ENCODE results near the gene HSD17B8. TPM values are rescaled to one million over a fixed set of nuclear protein-coding genes. Genes with fewer than 3 reads are reported as not detected.
"Not testable (repeated sequence)": the region's sequence is repeated elsewhere in the genome, so short reads cannot be mapped to it uniquely, and the experiment has no call there.

HSD17B8 gene
- total and polyA plus RNA-seq, 9 donors, result 7.8 to 15.1 (median 11.0) TPM

DNA sequence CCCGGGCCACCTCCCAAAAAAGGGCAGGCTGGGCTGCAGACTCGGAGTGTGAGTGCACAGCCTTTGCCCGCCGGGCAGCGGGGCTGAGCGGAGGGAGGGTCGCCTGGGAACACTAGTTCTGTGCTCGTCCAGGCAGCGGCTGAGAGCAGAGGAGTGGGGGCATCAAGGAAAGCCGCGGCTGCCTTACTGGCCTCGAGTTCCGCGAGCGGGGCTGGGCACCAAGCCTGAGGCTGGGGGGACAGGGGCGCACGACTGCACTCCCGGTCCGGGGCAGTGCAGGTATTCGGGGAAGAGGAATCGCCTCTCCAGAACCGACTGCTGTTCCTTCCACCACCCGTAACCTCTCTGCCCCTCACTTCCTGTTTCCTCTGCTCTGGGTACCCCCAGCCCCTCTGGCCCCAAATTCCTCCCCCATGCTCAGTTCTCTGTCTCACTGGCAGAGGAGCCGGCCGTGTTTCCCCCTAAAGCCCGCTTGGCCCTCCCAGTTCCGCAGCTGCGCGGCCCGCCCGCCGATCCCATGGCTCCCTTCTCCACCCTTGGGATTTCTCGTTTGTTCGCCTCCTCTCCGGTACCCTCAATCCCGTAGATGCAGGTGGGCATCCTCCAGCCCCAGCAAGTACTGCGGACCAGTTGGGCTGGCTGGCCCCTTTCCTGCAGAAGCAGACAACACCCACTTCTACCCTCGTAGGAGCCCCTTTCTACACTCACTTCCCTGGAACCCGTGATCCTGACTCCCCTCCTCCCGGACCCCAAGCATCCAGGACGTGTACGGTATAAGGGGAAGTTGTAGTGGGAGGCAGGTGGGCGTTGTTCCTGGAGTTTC lies 8.9 kb downstream of the HSD17B8 start:
- WGBS (ENCODE audit: insufficient coverage), result under 1% methylated on average over 33 of the region's 43 CpGs
- Histone ChIP-seq H3K4me1 (ENCODE audit: control insufficient read depth, insufficient read depth, low read length) (peaks cover 25% of the 10 kb centered on the region), H3K9me3 (replicated peaks; ENCODE audit: control insufficient read depth, low read depth, low read length) (no peaks in the 10 kb centered on the region), H3K27ac (ENCODE audit: low read length) (peak overlapping the region; percentile 24), H3K27me3 (ENCODE audit: control insufficient read depth, insufficient read depth, low read length) (peaks cover 20% of the 10 kb centered on the region), H3K4me3 (ENCODE audit: low read length) (peak overlapping the region; percentile 39), H3K36me3 (ENCODE audit: control insufficient read depth, insufficient read depth, low read length) (peaks cover 21% of the 10 kb centered on the region)
- peak; percentile 53 for DNase-seq

DNA sequence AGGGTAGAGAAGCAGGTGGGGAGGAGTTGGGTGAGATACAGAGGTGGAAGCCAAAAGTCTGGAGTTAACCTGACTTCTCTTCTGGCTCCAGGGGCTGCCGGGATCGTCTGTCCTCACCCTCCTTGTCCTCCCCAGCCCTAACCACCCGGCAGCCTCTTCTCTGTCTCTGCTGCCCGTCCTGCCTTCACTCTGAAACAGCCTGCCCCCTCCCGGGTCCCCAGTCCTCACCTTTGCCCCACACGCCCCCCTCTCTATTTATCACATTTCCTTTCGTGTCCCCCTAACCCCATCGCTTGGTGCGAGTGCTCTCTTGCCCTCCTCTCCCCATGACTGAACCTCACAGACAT lies 9.5 kb downstream of the HSD17B8 start:
- Histone ChIP-seq H3K36me3 (ENCODE audit: control insufficient read depth, insufficient read depth, low read length) (peaks cover 21% of the 10 kb centered on the region), H3K27ac (ENCODE audit: low read length) (no peak overlapping the region), H3K9me3 (replicated peaks; ENCODE audit: control insufficient read depth, low read depth, low read length) (no peaks in the 10 kb centered on the region), H3K27me3 (ENCODE audit: control insufficient read depth, insufficient read depth, low read length) (peaks cover 20% of the 10 kb centered on the region), H3K4me1 (ENCODE audit: control insufficient read depth, insufficient read depth, low read length) (peaks cover 23% of the 10 kb centered on the region), H3K4me3 (ENCODE audit: low read length) (peak overlapping the region; percentile 39)
- DNase-seq, result no peak
- 15% methylated on average over 9 of the region's 9 CpGs for WGBS (ENCODE audit: insufficient coverage)

DNA sequence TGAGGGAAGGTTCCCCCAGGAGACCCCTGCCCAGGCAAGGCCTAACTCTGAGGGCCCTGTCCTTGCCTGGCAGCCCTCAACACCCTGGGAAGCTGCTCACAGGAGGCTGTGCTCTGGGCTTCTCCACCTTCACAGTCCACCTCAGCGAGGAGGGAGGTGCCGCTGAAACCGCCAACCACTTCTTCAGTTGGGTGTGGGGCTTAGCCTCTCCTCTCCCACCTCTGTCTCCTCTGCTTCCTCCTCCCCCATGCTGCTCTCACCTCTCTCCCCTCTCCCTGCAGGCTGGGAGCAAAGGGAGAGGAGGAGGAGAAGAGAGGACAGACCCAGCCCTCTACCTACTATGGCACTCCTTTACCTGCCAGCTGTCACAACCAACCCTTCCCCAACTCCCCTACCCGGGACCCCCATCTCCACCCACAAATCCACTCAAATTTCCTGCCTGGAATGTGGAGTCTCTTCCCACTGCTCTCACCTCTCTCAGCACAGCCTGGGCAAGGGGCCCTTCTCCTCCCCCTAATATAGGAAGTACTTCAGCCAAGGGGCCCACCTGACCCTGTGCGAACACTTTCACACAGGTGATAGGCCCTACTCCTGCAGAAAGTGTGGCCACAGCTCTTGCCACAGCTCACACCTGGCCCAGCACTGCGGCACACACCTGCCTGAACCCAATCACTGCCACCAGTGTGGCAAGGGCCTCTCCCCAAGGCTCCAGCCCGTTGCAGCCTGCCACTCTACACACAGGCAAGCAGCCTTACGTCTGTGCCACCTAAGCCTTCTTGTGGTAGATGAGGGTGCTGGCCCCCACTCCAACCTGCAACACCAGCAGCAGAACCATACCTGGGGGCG lies 11.0 kb downstream of the HSD17B8 start:
- 65% methylated on average over 3 of the region's 9 CpGs for WGBS (ENCODE audit: insufficient coverage)
- DNase-seq, result no peak
- Histone ChIP-seq H3K4me3 (ENCODE audit: low read length) (no peak overlapping the region), H3K27ac (ENCODE audit: low read length) (no peak overlapping the region), H3K9me3 (replicated peaks; ENCODE audit: control insufficient read depth, low read depth, low read length) (no peaks in the 10 kb centered on the region), H3K4me1 (ENCODE audit: control insufficient read depth, insufficient read depth, low read length) (peaks cover 21% of the 10 kb centered on the region), H3K36me3 (ENCODE audit: control insufficient read depth, insufficient read depth, low read length) (peaks cover 12% of the 10 kb centered on the region), H3K27me3 (ENCODE audit: control insufficient read depth, insufficient read depth, low read length) (peaks cover 23% of the 10 kb centered on the region)

DNA sequence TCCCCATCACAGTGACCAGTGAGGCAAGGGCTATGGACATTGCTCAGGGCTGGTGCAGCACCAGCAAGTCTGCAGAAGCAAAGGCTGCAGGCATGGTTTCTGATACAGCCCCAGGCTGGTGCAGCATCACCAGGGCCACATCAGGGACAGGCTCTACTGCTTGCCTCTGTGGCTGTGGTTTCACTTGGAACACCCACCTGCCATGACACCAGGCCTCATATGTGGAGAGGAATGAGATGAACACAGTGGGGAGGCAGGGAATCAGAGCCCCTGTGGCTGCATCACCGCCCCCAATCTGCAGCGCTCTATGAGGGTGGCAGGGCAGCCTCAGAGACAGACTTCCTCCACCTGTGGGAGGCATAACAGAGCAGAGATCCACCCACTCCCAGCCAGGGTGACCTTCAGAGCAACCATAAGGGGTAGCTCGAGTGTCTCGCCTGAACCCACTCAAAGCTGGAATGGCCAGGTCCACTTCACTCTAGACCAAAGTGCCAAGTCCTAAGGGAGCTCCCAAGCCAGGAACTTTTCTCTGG lies 11.7 kb downstream of the HSD17B8 start:
- 79% methylated on average over 2 of the region's 4 CpGs for WGBS (ENCODE audit: insufficient coverage)
- peaks cover 23% of the 10 kb centered on the region for H3K27me3 ChIP-seq (ENCODE audit: control insufficient read depth, insufficient read depth, low read length)
- H3K9me3 ChIP-seq (replicated peaks; ENCODE audit: control insufficient read depth, low read depth, low read length), result no peaks in the 10 kb centered on the region
- H3K27ac ChIP-seq (ENCODE audit: low read length), result no peak overlapping the region
- H3K4me1 ChIP-seq (ENCODE audit: control insufficient read depth, insufficient read depth, low read length), result peaks cover 21% of the 10 kb centered on the region
- no peak for DNase-seq
- H3K36me3 ChIP-seq (ENCODE audit: control insufficient read depth, insufficient read depth, low read length), result peaks cover 12% of the 10 kb centered on the region
- no peak overlapping the region for H3K4me3 ChIP-seq (ENCODE audit: low read length)

DNA sequence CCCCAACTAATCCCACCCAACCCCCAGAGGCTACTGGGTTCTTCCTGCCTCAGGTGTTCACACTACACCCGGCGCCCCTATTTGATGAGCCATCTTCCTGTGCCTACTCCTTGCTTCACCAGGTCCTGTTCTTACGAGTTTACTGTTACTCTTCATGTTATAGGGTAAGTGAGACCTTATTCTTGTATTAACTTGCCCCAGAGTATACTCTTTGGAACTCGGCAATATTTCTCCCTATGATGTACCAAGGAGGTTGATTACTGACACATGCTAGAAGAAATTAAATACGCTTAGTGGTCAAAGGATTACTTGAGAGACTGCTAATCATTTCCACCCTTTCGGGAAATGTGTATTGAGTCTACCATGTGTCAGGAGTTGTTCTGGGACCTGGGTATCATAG lies 12.8 kb downstream of the HSD17B8 start:
- DNase-seq, result no peak
- Histone ChIP-seq H3K27me3 (ENCODE audit: control insufficient read depth, insufficient read depth, low read length) (peaks cover 23% of the 10 kb centered on the region), H3K4me3 (ENCODE audit: low read length) (no peak overlapping the region), H3K36me3 (ENCODE audit: control insufficient read depth, insufficient read depth, low read length) (peaks cover 3% of the 10 kb centered on the region), H3K27ac (ENCODE audit: low read length) (no peak overlapping the region), H3K4me1 (ENCODE audit: control insufficient read depth, insufficient read depth, low read length) (peaks cover 18% of the 10 kb centered on the region), H3K9me3 (replicated peaks; ENCODE audit: control insufficient read depth, low read depth, low read length) (no peaks in the 10 kb centered on the region)
- no CpG with 5 or more reads among the region's 6 CpGs for WGBS (ENCODE audit: insufficient coverage)

DNA sequence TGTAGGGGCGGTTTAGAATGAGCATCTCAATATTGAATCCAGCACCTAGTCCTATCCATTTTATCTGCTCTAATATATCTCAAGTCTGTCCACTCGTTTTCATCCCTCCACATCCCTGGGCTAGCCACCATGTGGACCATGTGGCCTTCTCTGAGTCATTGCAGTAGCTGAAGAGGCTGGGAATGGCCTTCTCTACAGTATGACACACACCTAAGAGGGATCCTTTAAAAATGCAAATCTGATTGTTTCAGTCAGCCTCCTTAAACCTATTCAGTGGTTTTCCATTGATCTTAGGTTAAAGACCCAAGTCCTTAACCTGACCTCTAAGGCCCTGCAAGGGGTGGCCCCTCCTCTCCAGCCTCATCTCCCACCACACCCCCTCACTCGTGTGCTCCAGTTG lies 13.2 kb downstream of the HSD17B8 start:
- no peak overlapping the region for H3K27ac ChIP-seq (ENCODE audit: low read length)
- H3K36me3 ChIP-seq (ENCODE audit: control insufficient read depth, insufficient read depth, low read length), result no peaks in the 10 kb centered on the region
- H3K4me3 ChIP-seq (ENCODE audit: low read length), result no peak overlapping the region
- H3K4me1 ChIP-seq (ENCODE audit: control insufficient read depth, insufficient read depth, low read length), result peaks cover 14% of the 10 kb centered on the region
- H3K9me3 ChIP-seq (replicated peaks; ENCODE audit: control insufficient read depth, low read depth, low read length), result no peaks in the 10 kb centered on the region
- WGBS (ENCODE audit: insufficient coverage), result 36% methylated on average over 1 of the region's 3 CpGs
- H3K27me3 ChIP-seq (ENCODE audit: control insufficient read depth, insufficient read depth, low read length), result peaks cover 23% of the 10 kb centered on the region
- no peak for DNase-seq

DNA sequence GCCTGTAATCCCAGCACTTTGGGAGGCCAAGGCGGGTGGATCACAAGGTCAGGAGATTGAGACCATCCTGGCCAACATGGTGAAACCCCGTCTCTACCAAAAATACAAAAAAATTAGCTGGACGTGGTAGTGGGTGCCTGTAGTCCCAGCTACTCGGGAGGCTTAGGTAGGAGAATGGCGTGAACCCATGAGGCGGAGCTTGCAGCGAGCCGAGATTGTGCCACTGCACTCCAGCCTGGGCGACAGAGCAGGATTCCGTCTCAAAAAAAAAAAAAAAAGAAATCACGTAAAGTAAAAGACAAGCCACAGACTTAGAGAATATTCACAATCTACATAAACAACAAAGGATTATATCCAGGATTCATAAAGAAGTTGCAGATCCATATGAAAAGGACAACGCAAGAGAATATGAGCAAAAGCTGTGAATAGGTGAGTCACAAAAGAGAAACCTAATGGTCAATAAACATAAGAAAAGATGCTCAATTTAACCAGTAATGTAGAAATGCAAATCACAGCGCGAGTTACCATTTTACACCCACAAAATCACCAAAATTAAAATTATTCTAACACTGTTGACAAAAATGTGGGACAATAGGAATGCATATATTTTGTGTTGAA lies 22.2 kb downstream of the HSD17B8 start:
- no CpG with 5 or more reads among the region's 14 CpGs for WGBS (ENCODE audit: insufficient coverage)
- H3K27ac ChIP-seq (ENCODE audit: low read length), result not testable (repeated sequence)

DNA sequence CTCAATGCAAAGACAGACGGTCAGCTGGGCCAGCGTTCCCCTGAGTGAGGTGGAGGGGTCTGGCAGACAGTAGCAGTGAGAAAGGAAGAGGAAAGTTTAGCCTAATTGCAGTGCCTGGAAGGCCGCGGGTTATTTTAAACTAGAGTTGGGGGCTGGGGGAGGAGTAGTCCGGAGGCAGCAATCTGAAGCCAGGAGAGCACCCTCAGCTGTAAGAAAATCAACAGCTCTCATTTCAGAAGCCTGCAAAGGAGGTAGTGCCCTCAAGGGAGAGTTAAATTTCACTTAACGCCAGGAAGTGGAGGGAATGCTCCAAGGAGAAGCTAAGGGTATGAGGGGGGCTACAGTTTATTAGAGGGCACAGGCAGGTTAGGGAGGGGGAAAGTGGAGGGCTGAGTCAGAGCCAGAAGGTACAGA lies 30.8 kb downstream of the HSD17B8 start:
- Histone ChIP-seq H3K4me3 (ENCODE audit: low read length) (no peak overlapping the region), H3K4me1 (ENCODE audit: control insufficient read depth, insufficient read depth, low read length) (peaks cover 8% of the 10 kb centered on the region), H3K27ac (ENCODE audit: low read length) (no peak overlapping the region), H3K36me3 (ENCODE audit: control insufficient read depth, insufficient read depth, low read length) (no peaks in the 10 kb centered on the region), H3K9me3 (replicated peaks; ENCODE audit: control insufficient read depth, low read depth, low read length) (no peaks in the 10 kb centered on the region), H3K27me3 (ENCODE audit: control insufficient read depth, insufficient read depth, low read length) (peaks cover 2% of the 10 kb centered on the region)
- no peak for DNase-seq
- WGBS (ENCODE audit: insufficient coverage), result 5% methylated on average over 6 of the region's 6 CpGs

More for the DNA sequence above, 22.2 kb downstream of the HSD17B8 start:
- not testable (repeated sequence) for H3K9me3 ChIP-seq (replicated peaks; ENCODE audit: control insufficient read depth, low read depth, low read length); DNase-seq; H3K4me1 ChIP-seq (ENCODE audit: control insufficient read depth, insufficient read depth, low read length); H3K36me3 ChIP-seq (ENCODE audit: control insufficient read depth, insufficient read depth, low read length); H3K4me3 ChIP-seq (ENCODE audit: low read length)
- peaks cover 22% of the 10 kb centered on the region for H3K27me3 ChIP-seq (ENCODE audit: control insufficient read depth, insufficient read depth, low read length)

DNA sequence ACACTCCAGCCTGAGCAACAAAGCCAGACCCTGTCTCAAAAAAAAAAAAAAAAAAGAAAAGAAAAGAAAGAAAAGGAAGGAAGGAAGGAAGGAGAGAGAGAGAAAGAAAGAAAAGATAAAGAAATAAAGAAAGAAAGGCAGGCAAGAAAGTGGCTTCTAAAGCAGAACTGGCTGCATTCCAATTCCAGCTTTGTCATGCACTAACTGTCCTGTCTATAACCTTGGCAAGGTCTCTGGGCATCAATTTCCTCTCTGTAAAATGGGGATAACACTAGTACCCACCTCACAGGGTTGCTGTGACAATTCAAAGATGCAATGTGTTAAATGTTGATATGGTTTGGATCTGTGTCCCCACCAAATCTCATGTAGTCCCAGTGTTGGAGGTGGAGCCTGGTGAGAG lies 31.9 kb downstream of the HSD17B8 start:
- no peaks in the 10 kb centered on the region for H3K9me3 ChIP-seq (replicated peaks; ENCODE audit: control insufficient read depth, low read depth, low read length)

DNA sequence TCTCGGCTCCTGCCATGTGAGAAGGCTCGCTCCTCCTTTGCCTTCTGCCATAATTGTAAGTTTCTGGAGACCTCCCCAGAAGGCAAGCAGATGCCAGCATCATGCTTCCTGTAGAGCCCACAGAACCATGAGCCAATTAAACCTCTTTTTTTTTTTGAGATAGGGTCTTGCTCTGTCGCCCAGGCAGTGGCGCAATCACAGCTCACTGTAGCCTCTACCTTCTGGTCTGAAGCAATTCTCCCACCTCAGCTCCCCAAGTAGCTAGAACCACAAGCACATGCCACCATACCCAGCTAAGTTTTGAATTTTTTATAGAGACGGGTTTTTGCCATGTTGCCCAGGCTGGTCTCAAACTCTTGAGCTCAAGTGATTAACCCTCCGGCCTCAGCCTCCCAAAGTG lies 32.4 kb downstream of the HSD17B8 start:
- H3K9me3 ChIP-seq (replicated peaks; ENCODE audit: control insufficient read depth, low read depth, low read length), result no peaks in the 10 kb centered on the region
- H3K27me3 ChIP-seq (ENCODE audit: control insufficient read depth, insufficient read depth, low read length), result peaks cover 2% of the 10 kb centered on the region
- DNase-seq, result no peak
- peaks cover 8% of the 10 kb centered on the region for H3K4me1 ChIP-seq (ENCODE audit: control insufficient read depth, insufficient read depth, low read length)
- 82% methylated on average over 6 of the region's 6 CpGs for WGBS (ENCODE audit: insufficient coverage)
- no peak overlapping the region for H3K4me3 ChIP-seq (ENCODE audit: low read length)
- no peak overlapping the region for H3K27ac ChIP-seq (ENCODE audit: low read length)
- H3K36me3 ChIP-seq (ENCODE audit: control insufficient read depth, insufficient read depth, low read length), result no peaks in the 10 kb centered on the region

More for the DNA sequence above, 31.9 kb downstream of the HSD17B8 start:
- Histone ChIP-seq H3K4me1 (ENCODE audit: control insufficient read depth, insufficient read depth, low read length) (peaks cover 8% of the 10 kb centered on the region), H3K4me3 (ENCODE audit: low read length) (no peak overlapping the region), H3K27ac (ENCODE audit: low read length) (no peak overlapping the region), H3K36me3 (ENCODE audit: control insufficient read depth, insufficient read depth, low read length) (no peaks in the 10 kb centered on the region), H3K27me3 (ENCODE audit: control insufficient read depth, insufficient read depth, low read length) (peaks cover 2% of the 10 kb centered on the region)
- DNase-seq, result no peak
